GM21786 (cell line): ENCODE measurements around the gene RAB40B.
"Not testable (repeated sequence)": the region's sequence is repeated elsewhere in the genome, so short reads cannot be mapped to it uniquely, and the experiment has no call there.

Experiments
- ATAC-seq: cut with Tn5 transposase; IDR thresholded peaks from one replicate; pipeline ENCODE4 v1.9.1; 2021; ENCODE audit not compliant: unreplicated experiment

Gene RAB40B

GRCh38 chr17:82668631-82669099, 29.8 kb downstream of the RAB40B start:
- ATAC-seq = no peak

GRCh38 chr17:82668024-82668630, 30.4 kb downstream of the RAB40B start:
- ATAC-seq = no peak

DNA sequence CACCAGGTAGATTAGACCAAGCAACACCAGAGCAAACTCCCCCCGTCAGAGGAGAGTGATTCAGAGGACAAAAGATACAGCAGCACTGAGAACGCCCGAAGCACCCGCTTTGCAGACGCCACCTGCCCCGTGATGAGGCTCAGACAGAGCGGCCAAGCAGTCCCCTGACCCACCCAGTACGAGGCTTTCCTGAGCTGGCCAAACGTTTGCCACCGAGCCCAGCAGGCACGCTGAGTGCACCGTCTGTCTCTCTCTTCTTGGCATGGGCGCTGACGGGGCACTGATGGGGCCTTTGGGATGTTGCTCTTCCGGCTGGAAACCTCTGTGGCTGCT, 30.9 kb downstream of the RAB40B start:
- no peak for ATAC-seq

DNA sequence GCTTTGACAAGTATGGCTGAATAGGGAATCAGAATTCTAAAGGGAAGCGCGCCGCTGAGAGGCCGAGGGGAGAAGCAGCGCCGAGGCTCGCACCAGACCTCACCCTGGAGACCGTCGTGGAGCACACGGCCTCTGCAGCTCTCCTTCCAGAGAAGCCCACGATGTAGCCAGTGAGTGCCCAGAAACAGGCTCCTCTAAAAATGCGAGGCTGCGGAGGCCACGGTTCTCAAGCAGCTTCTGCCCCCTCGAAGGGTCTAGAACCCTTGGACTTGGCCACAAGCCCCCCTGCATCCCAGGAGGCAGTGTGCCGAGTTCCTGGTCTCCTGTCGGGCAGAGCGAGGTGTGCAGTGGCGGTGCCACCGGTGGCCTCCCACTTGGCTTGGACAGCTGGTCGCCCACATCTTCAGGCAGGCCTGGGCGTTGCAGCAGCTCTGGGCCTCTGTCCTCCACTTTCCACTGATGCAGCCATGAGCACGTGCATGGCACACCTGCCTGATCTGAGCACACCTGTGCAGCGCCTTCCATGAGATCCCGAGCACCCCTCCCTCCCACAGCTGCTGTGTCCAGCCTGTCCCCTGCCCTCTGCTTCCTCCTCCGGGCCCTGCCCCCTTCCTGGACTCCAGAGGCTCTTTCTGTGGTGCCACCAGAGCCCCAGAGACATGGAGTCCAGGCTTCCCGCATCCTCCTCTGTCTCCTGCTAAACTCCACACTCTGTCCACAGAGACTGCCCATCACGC, 31.4 kb downstream of the RAB40B start:
- no peak for ATAC-seq

GRCh38 chr17:82665891-82666290, 32.6 kb downstream of the RAB40B start:
- no peak for ATAC-seq

DNA sequence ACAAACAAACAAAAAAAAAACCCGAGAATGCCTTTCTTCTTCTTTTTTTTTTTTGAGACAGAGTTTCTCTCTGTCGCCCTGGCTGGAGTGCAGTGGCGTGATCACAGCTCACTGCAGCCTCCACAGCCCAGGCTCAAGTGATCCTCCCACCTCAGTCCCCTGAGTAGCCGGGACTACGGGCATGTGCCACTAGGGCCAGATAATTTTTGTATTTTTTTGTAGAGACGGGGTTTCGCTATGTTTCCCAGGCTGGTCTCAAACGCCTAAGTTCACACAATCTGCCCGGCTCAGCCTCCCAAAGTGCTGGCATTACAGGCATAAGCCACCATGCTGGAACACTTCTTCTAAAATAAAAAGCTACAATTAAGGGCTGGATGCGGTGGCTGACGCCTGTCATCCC, 33.3 kb downstream of the RAB40B start:
- no peak for ATAC-seq

- ATAC-seq = no peak
Measured at GRCh38 chr17:82664701-82665182, 33.8 kb downstream of the RAB40B start.

GRCh38 chr17:82664276-82664575, 34.3 kb downstream of the RAB40B start:
- no peak for ATAC-seq

DNA sequence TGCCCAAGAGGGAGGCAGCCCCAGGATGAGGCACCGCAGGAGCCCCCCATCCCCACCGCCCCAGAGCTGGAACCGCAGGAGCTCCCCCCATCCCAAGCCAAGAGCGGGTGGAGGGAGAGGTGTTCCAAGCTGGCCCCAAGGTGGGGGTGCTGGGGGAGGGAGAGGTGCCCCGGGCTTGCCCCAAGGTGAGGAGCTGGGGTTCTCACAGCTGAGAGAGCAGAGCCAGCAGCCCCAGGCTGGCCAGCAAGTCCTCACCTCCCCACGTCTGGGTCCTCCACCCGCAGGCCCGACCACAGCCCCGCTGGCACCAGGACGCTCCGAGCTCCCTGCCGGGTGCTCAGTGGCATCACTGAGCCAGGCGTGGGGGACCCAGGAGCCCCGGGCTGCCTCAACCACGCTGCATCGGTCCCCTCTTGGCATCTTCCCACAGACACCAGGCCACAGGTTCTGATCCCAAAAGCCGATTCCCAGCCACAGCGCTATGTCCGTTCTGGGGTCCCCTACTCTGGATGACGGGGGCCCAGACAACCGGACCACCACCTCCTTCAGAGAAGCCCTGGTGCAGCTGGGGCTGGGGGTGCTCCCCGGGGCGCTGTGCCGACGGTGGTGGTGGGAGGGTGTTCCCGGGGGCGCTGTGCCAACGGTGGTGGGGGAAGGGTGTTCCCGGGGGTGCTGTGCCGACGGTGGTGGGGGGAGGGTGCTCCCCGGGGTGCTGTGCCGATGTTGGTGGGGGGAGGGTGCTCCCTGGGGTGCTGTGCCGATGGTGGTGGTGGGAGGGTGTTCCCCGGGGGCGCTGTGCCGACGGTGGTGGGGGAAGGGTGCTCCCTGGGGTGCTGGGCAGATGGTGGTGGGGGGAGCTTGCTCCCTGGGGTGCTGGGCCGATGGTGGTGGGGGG, 34.9 kb downstream of the RAB40B start:
- no peak for ATAC-seq

DNA sequence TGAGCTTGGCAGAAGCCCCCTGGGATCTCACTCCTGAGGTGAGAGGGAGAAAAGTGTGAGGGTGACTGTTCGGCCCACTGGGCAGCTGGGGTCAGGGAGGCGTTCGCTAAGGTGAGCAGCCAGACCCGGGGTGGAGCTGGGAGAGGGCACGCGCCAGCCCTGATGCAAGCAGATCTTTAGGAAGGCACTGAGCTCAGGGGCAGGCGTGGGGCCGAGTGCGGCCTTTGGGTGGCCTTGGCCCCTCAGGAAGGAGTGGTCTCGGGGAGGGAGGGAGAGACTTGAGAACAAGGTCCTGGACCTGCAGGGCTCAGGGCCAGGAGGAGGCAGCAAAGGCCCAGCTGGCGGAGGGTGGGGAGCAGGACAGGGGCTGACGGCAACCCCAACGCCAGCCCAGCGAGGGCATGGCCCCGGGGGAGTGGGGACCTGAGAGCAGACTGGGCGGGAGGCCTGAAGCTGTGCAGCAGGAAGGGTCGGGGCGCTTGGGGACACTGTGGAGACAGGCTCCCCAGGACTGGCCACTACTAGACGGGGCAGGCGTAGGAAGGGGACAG, 35.7 kb downstream of the RAB40B start:
- ATAC-seq = no peak

DNA sequence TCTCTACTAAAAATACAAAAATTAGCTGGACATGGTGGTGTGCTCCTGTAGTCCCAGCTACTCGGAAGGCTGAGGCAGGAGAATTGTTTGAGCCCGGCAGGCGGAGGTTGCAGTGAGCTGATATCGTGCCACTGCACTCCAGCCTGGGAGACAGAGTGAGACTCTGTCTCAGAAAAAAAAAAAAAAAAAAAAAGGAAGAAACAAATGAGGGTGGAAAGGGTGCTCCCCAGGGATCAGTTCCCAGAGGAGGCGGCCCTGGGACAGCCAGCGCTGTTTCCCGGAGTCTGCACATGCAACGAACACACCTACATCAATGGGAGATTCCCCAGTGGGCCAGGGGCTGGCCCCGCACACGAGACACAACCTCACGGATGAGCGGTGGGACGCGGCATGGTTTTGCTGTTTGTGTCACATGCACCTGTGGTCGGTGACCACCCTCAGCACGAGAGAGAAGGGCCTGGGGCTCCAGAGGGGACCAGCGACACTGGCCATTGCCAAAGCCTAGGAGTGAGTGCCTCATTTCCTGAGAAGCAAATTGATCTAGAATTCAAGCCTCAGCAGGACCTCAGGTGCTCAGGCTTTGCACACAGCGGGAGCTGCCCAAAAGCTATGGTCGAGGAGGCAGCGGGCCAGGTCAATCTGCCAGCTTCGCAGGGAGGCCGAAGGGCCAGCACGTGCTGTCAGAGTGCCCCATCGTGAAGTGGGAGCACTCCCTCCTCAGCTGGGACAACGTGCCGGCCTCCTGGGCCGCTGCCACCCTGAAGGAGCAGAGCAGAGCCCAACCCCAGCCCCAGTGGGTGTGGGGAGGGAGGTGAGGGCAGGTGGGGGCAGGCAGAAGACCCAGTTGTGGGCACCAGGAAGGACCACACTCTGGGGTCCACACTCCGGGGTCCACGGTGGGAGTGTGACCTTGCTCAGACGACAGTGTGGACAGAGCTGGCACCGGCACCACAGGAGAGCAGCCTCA, 36.5 kb downstream of the RAB40B start:
- no peak for ATAC-seq

DNA sequence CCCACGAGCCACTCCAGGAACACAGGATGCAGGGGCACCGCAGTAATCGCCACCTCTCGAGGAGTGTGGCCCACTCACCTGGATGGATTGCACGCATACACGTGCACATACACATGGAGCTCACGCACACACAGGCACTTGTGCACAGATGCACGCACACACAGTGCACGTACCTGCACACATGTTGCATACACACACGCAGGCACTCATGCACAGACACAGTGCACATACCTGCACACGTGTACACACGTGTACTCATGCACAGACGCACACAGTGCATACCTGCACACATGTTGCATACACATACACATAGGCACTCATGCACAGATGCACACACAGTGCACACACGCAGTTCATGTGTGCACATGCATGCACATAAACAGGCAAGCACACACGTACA, 38.6 kb downstream of the RAB40B start:
- no peak for ATAC-seq

- no peak for ATAC-seq
Measured at GRCh38 chr17:82658796-82659452, 39.6 kb downstream of the RAB40B start.

DNA sequence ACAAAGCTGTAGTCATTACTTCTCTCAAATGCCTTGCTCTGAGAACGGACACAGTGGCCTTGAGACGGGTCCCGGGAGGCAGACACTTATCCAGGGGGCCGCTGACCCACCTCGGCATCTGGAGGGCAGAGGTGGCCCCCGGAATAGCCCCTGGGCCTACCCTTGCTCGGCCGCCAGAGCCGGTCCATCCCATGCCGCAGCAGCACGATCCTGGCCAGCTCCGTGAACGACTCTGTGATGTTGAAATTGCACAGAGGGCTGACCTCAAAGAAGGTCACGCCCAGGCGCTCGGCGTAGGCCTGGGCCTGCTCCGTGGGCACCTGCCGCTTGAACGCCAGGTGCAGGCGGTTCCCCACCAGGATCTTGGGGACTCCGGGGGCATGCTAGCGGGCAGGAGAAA, 40.2 kb downstream of the RAB40B start:
- ATAC-seq = no peak

DNA sequence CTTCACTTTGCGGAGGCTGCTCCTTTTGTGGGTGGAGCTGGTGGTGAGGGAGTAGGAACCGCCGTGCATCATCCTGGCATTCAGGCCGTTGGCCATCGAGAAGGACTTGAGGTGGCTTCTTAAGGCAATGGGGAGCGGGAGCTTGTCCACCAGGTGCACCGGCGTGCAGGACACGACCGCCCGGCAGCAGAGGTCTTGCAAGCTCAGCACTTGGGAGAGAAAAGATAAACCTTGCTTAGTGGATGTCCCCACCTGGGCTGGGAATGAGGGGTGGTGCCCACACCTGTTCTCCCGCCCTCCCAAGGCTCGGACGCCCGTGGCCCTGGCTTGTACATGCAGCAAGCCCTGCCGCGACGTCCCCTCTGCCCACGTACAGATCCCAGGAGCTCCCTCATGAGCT, 40.6 kb downstream of the RAB40B start:
- no peak for ATAC-seq

- no peak for ATAC-seq
Measured at GRCh38 chr17:82656266-82656665, 42.2 kb downstream of the RAB40B start.

- no peak for ATAC-seq
Measured at GRCh38 chr17:82655523-82655922, 43.0 kb downstream of the RAB40B start.

DNA sequence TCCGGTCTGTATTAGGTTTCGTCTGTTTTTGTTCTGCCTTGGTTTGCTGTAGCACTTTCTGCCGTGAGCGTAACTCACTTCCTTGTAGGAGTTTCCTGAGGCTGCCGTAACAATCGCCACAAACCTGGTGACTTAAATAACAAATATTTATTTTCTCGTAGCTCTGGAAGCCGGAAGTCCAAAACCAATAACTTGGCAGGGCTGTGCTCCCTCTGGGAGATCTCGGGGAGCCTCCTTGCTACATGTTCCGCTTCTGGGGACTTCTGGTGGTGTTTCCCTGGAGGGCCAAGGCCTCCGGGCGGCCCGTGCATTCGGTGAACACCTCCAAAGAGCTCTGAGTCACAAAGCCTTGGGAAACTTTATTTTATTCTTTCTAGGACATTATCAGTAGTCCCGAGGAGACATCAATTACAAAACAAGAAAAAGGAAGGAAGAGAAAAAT, 43.4 kb downstream of the RAB40B start:
- ATAC-seq = no peak

- ATAC-seq = not testable (repeated sequence)
Measured at GRCh38 chr17:82654611-82655010, 43.9 kb downstream of the RAB40B start.
